GM19238 (cell line): ENCODE data around the gene EPB41.
"Not testable (repeated sequence)": the region's sequence is repeated elsewhere in the genome, so short reads cannot be mapped to it uniquely, and the experiment has no call there.

ENCODE experiments used
- DNase-seq: peaks from one replicate; pipeline ENCODE4 v3.0.0; 2011; ENCODE audit warnings: low spot score; ENCODE audit not compliant: insufficient read length

Gene EPB41

DNA sequence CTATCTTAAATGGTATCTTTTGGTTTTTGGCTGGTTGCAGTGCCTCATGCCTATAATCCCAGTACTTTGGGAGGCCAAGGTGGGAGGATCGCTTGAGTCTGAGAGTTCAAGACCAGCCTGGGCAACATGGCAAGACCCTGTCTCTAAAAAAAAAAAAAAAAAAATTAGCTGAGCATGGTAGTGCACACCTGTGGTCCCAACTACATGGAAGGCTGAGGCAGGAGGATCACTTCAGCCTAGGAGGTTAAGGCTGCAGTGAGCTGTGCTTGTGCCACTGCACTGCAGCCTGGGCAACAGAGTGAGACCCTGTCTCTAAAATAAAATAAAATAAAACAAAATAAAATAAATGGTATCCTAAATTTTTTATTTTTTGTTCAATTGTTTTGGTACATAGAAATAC is 131.3 kb downstream of the EPB41 start:
- DNase-seq, result not testable (repeated sequence)

DNA sequence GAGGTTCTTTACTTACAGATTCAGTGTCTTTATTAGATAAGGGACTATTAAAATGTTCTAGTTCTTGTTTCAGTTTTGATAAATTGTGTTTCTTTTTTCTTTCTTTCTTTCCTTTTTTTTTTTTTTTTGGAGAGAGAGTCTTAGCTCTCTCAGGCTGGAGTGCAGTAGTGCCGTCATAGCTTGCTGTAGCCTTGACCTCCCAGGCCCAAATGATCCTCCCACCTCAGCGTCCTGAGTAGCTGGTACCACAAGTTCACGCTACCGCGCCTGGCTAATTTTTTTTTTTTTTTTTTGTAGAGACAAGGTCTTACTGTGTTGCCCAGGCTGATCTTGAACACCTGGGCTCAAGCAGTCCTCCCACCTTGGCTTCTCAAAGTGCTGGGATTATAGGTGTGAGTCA is 132.8 kb downstream of the EPB41 start:
- DNase-seq, result no peak

GRCh38 chr1:29050166-29050565 is 135.8 kb downstream of the EPB41 start:
- DNase-seq, result no peak

DNA sequence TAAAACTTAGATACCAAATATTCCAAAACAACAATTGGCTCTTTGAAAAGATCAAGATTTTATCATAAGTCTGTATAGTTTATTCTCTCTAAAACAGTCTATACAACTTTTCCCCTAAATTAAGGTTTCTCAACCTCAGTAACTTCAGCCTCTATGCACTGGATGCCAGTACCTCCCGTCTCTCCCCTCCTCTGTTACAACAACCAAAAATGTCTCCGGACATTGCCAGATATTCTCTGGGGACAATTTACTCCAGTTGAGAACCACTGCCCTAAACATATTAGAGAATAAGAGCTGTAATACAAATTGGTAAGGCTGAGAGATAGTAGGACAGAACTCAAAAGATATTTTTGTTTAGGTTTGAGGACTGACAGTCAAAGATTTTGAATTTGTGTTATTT is 137.7 kb downstream of the EPB41 start:
- DNase-seq, result no peak

GRCh38 chr1:29052941-29053340 is 138.6 kb downstream of the EPB41 start:
- no peak for DNase-seq

- DNase-seq, result no peak
These were observed 140.8 kb downstream of the EPB41 start for GRCh38 chr1:29055160-29055559.

DNA sequence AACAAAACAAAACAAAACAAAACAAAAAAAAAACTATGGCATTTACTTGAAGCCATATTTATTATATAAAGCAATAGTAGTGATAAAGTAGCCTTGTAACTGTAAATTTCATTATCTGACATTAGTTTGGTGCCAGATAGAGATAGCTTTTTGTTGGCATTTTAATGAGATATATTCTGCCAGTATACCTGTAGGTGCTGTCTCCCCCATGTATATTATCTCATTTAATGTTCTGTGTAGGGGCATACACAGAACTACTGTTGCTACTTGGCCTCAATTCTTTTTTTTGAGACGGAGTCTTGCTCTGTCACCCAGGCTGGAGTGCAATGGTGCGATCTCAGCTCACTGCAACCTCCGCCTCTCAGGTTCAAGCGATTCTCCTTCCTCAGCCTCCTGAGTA is 141.9 kb downstream of the EPB41 start:
- no peak for DNase-seq

DNA sequence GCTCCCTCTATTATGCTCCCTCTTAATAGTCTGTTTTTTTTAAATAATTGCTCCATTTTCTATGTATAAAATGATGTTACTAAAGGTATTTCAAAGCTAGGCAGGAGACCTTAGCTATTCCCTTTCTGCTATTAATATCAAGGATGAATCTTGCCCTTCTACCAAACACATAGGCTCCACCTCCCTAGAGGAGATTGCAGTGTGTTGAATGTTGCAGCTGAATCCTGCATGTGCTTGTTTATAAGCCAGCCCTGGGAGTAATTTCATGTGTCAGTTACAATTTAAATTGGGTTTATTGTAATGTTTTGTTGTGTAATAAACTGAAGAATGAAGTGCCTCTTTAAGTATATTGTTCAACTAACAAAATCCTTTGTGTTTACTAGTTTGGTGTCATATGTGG is 143.3 kb downstream of the EPB41 start:
- DNase-seq, result no peak

DNA sequence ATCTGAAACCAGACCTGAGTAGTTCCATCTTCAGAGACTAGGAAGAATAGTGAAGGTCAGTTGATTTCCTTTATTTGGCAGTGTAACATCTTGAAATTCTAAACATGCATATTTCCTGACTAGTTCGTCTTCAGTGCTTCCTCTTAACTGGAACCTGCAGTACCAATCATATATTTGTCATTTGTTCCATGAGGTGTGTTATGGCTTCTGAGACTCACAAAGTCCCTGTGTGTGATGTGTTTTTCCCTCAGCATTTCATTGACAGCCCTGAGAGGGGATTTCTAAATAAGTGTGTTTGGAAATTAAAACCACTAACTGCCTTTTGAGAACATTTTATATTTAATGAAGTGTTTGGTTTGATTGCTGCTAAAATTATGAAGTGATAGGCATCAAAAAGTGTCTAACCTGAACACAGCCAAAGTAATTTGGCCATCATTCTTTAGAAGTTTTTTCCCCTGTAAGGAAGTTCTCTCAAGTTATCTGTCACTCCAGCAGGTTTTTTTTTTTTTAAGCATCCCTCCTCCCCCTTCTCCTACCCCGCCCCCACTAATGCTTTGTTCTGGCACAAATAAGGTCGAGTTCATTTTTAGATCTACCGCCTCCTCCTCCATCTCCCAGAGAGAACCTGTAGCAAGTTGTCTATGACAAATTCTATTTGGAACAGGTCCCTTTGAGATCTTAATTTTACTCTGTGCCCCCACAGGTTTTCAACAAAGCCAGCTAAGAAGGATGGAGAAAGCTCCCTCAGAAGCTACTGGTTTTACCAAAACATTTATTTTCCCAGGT is 148.0 kb downstream of the EPB41 start:
- DNase-seq, result no peak

DNA sequence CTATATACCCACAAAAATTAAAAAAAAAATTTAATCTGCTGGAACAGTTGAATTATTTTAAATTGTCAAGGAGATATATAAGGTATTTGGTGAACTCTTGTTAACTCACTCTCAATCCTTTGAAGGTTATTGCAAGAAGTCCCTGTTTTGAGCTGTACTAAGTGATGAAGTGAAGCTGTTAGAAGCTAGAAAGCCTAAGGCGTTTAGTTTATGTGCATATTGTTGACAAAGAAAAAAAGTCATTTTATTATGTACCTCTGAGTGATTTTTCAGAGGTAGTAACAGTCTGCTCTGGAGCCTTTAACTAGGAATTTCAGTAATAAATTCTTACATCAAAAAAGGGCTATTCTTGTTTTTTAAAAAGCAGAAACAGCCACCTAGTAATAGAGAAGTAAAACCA is 149.7 kb downstream of the EPB41 start:
- no peak for DNase-seq

DNA sequence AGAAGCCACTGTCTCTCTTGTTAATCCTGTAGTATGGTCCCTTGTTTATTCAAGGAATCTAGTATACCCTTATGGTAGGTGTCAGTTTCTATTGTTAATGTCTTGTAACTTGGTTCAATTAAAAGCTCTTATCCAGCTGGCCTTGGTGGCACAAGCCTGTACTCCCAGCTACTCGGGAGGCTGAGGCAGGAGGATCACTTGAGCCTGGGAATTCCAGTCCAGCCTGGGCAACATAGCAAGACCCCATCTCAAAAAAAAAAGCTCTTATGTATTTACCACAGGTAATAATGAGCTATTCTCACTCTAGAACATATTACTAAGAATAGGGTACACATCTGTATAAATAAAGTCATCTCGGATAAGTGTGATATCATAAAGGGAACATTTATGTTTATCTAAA is 162.8 kb downstream of the EPB41 start:
- DNase-seq, result no peak

- not testable (repeated sequence) for DNase-seq
These were observed 165.7 kb downstream of the EPB41 start for GRCh38 chr1:29079916-29080629.

GRCh38 chr1:29081201-29081600 is 166.8 kb downstream of the EPB41 start:
- DNase-seq, result no peak

- no peak for DNase-seq
These were observed 168.2 kb downstream of the EPB41 start for GRCh38 chr1:29082519-29082918.

- no peak for DNase-seq
These were observed 169.2 kb downstream of the EPB41 start for GRCh38 chr1:29083317-29084195.

GRCh38 chr1:29084196-29084521 is 169.8 kb downstream of the EPB41 start:
- no peak for DNase-seq

DNA sequence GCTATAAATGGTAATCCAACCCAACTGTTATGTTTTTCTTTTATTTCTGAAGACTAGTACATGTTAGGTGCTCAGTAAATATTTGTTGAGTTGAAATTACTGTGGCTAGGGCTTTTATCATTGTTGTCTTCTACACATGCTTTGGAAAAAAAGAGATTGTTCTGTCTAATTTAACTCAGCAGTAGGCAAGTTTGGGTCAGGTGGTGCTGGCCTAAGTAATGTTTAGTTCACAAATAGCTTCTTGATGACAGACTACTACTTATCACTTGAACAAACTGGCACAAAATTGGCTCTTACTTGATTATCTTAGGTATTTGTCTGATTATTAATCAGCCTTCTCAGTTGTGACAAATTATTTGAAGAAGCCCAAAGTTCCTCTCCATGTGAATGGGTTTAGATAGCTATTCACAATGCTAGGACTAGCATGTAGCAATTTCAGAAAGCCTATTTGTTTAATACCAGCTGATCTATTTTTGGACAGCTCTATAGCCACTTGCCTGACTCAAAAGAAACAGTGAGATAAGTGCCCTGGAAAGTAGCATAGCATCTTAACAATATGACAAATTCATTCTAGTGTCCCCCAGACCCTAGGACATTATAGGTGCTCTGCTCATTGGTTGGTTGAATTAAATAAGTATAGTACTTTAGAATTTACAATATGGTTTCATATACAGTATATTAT is 176.7 kb downstream of the EPB41 start:
- no peak for DNase-seq

GRCh38 chr1:29092704-29093103 is 178.3 kb downstream of the EPB41 start:
- DNase-seq, result not testable (repeated sequence)

- DNase-seq, result no peak
These were observed 180.1 kb downstream of the EPB41 start for GRCh38 chr1:29094433-29094832.

DNA sequence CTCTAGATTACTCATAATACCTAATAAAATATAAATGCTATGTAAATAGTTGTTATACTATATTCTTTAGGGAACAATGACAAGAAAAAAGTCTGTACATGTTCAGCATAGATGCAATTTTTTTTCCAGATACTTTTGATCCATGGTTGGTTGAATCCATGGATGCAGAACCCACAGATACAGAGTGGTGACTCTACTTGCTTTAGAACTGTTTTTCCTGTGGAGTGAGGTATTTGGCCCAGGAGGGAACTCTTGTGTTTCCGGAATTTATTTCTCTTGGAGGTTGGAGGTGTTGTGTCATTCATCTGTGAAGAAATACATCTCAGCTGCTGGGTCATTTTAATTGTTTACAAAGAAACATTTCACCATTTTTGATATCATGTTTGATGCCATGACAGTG is 180.6 kb downstream of the EPB41 start:
- no peak for DNase-seq

DNA sequence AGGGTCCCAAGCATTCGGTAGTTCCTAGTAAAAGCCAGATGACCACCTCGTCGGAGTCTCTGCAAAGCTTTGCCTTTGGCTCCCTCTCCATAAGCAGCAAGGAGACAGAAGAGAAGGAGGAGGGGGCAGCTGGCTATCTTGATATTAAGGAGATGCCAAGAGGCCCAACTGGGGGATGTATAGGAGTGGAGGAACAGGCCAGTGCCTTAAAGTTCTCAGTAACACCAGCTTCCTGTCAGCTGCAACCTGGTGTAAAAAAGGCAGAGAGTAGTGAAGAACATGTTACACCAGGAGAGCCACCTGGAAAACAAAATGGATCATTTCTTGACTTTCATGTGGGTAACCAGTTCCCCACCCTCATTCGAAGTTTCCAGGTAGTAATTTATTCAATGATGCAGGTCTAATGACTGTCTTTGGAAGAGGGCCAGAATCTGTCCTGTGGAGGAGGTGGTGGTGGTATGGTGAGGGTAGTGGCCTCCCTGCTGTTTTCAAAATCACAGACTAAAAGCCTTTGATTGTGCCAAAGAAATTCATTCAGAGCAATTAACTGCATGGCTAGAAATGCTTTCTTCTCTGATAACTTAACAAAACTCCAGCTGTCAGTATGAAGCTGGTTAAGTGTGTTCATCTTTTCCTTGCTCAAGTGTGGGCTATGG is 182.0 kb downstream of the EPB41 start:
- DNase-seq, result no peak
